Activated T-helper 1 cell treated with Interleukin-2 at 50 U/mL for 16 hours (primary cell): ENCODE results near the gene SNHG17.
"Not testable (repeated sequence)": the region's sequence is repeated elsewhere in the genome, so short reads cannot be mapped to it uniquely, and the experiment has no call there.

Experiments
- DNase-seq: peaks from one replicate; pipeline ENCODE4 v3.0.0-alpha.2; 2020; ENCODE audit warnings: low read depth

SNHG17 gene

DNA sequence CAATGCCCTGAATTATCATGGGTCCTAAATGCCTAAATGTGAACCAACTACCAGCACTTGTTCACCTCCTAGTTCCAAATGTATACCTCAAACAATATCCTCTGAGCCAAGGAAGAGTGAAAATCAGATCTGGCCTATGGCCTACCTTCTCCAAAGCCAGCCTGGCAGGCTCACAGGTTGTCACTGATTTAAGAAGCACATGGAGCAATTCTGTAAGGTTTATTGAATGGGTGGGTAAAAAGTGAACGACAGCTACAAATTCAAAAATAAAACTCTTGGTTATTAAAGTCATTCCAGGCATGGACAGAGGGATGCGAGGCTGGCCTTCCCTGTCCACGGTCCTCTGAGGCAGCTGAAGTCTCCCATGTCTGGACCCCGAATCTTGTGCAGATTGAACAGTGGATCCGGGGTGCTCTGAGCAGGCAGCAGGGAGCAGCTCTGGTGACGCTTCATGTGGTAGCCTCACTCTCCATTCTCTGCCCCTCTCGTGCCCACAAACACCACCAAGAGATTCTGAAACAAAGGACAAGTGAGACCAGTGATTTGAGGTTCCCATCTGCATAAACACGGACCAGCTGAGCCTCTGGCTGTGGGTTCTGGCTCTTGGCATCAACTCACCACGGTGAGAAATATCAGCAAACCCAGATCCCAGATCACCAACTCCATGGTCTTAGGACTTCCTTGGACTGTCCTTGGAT lies 14.6 kb downstream of the SNHG17 start:
- DNase-seq: no peak

DNA sequence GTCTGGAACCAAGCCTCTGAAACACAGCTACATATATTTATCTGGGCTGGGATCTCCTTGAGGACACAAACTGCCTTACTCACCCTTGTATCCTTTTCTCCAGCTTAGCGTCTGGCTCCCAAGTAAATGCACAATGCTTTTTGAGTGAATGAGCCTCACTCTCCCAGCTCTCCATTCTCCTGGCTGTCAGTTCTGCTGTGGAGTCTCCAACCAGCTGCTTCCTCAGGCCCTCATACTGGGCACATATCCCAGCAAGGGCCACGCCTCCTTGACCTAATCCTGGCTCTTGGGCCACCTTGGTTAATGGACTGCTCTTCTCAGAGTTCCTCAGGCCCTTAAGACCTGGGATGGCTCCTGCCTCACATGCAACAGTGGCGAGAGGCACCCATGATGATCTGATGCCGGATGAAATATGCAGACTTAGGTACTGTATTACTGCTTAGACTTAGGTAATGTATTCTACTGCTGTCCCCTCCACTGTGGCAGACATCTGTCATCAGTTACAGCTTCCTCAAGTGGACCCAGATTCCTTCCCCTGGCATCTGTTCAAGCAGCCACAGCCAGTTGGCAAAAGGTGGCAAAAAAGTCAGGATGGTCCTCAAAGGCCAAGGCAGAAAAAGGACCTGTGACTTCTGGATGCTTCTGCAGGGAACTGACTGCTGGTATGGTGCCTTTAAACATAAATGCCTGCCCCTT lies 16.5 kb downstream of the SNHG17 start:
- no peak for DNase-seq

DNA sequence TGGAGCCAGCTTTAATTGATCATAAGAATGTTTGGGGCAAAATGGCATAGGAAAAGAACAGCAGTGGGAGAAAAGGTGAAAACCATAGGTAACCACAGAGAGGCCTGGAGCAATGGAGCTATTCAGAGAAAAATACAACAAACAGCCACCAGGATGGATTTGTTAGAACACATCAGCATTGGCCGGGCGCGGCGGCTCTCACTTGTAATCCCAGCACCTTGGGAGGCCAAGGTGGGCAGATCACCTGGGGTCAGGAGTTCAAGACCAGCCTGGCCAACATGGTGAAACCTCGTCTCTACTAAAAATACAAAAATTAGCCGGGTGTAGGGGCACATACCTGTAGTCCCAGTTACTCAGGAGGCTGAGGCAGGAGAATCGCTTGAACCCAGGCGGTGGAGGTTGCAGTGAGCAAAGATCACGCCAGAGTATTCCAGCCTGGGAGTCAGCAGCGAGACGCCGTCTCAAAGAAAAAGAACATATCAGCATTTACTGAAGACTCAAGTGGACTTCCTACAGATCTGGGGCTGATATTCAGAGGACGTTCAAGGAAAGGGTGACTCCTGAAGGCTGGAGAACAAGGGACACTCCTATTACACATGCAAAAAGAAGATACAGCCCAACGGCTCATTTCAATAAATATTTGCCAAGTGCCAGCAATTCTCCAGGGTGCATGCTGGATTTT lies 20.2 kb downstream of the SNHG17 start:
- DNase-seq: no peak

DNA sequence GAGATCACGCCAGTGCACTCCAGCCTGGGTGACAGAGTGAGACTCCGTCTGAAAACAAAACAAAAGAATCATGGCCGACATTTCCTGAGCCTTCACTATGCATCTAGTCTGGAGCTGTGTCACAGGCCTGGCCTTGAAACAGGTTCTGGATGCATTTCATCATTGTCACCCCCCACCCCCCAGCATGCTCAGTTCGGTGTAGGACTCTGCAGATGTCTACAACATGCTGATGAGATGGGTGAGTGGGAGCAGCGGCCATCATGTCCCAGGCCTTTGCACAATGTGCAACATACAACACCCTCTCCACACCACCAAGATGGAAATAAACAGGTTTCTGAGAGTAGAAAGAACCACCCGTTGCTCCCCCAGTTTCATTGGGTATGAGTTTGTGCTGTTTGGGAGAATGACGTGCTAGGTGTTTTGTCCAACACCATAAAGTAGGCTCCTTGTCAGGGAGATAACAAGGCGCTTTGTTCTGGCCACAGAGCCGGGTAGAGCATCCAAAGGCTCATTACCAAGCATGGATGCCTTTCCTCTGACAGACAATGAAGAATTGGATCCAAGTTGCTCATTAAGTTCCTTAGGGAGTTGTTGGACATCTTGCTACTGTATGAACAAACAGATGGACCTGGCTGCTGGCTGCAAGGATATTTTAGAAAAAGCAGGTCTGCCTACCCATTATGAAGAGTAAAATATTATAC lies 22.1 kb downstream of the SNHG17 start:
- no peak for DNase-seq

DNA sequence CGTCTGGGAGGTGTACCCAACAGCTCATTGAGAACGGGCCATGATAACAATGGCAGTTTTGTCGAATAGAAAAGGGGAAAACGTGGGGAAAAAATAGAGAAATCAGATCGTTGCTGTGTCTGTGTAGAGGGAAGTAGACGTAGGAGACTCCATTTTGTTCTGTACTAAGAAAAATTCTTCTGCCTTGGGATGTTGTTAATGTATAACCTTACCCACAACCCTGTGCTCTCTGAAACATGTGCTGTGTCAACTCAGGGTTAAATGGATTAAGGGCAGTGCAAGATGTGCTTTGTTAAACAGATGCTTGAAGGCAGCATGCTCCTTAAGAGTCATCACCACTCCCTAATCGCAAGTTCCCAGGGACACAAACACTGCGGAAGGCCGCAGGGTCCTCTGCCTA lies 27.3 kb downstream of the SNHG17 start:
- not testable (repeated sequence) for DNase-seq

DNA sequence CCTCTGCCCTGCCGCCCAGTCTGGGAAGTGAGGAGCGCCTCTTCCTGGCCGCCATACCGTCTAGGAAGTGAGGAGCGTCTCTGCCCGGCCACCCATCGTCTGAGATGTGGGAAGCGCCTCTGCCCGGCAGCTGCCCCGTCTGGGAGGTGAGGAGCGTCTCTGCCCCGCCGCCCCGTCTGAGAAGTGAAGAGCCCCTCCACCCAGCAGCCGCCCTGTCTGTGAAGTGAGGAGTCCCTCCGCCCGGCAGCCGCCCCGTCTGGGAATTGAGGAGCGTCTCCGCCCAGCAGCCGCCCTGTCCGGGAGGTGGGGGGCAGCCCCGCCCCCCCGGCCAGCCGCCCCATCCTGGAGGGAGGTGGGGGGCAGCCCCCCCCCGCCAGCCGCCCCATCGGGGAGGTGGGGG lies 27.8 kb downstream of the SNHG17 start:
- DNase-seq: no peak

DNA sequence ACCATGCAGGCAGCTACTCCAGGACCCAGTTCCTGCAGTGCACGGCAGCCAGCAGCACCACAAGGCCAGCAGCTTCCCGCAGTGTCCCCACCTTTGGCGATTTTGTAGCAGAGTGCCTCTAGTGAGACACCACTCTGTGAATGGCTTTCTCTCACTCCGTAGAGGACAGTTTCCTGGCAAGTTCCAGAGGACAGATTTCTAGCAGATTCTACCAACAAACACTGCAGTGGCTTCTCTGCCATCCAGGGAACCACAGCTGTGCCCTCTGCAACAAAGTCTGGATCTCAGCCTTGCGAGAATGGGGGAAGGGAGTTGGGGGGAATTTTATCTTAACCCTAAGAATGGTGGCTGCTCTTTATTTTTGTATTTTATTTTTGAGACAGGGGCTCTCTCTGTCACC lies 28.7 kb downstream of the SNHG17 start:
- no peak for DNase-seq

DNA sequence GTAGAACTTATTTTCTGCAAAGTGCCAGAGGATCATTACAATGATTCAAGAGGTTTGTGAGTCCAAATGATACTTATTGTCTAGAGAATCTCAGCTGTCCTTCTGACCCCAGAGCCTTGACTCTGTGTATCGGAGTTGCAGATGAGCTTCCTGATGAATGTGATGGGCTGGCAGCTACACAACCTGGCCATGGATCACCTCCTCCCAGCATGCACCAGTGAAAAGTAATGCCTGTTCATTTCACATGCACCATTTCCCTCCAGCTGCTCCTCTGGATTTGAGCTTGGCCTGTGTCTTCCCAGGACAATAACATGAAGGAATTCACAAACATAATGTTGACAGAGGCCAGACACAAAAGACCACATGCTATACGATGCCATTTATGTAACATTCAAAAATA lies 30.0 kb downstream of the SNHG17 start:
- no peak for DNase-seq

DNA sequence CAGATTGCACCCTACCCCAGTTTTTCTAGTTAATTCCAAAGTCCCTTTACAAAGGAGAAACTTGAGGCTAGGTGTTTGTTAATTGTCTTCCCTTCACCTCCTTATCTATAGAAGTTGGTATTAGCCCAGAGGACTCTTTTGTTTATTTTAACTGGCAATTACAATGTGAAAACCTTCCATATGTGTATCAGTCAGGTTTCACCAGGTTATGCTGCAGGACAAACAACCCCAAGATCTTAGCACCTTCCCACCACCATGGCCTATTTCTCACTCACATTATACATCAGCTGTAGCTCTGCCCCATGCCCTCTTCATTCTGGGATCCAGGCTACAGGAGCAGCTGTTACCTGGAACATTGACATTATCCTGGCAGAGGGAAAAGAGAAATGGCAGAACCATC lies 31.1 kb downstream of the SNHG17 start:
- DNase-seq: no peak

DNA sequence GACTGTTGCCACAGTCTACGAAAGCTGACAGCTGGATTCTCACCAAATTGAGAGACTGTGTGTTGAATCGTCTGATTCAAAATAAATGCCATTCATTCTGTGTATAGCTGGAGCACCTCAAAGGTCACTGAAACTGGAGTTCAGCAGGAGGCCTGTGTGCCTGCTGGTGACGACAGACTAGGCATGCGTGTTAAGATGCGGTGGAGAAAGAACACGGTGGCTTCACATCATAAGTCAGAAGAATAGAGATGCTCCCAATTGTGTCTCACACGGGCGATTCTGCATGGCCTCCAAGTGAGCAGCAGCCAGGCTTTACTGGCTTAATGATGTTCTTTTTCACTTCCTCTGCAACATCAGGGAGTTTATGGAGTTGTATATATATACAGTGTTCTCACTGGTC lies 32.3 kb downstream of the SNHG17 start:
- DNase-seq: no peak

DNA sequence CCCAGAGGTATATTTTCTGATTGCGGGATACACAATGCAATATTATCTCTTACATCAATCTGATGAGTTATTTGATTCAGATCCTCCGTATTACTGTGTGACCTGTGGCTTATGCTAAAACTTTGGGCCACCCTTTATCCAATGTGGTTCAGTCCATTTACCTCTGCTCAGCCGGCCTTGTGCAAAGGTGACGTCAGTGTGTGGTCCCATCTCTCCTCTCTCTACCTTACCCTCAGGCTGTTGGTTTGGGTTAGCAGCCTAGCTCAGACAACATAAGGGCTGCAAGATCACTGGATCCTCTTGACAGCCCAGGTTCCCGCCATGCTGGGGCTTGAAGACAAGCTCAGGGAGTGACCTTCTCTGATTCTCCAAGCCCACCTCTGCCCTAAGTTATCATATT lies 33.0 kb downstream of the SNHG17 start:
- DNase-seq: no peak

DNA sequence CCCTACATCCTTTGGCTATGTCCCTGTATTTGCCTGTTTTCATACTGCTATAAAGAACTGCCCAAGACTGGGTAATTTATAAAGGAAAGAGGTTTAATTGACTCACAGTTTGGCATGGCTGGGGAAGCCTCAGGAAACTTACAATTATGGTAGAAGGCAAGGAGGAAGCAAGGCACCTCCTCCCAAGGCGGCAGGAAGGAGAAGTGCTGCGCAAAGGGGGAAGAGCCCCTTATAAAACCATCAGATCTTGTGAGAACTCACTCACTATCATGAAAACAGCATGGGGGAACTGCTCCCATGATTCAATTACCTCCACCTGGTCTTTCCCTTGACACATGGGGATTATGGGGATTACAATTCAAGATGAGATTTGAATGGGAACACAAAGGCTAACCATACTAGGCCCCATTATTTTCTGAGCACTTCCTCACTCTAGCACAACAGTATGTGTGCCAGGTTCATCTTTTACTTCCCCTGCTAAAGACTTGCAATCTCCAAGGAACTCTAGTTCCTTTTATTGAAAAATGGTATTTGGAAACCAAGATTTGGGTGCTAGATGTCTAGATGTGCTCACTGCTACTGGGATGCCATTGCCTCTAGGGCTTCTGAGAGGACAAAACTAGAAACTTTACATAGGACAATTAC lies 39.3 kb downstream of the SNHG17 start:
- DNase-seq: not testable (repeated sequence)

DNA sequence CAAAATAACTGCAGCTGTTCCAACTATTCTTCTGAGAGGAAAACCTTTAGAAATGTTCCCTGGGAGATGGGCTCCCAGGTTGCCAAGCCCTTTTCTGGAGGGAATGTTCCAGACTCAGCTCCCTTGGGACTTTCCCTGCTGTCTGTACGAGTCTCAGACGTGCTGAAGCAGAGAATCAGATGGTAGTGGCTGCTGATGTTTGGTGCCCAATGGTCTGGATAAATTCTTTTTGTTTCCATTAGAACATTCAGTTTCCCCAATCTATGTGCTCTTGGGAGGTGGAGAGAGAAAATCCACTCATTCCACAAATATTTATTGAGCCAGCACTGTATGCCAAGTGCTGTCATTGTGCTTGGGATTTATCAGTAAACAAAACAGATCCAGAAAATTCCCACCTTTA lies 40.0 kb downstream of the SNHG17 start:
- DNase-seq: no peak

DNA sequence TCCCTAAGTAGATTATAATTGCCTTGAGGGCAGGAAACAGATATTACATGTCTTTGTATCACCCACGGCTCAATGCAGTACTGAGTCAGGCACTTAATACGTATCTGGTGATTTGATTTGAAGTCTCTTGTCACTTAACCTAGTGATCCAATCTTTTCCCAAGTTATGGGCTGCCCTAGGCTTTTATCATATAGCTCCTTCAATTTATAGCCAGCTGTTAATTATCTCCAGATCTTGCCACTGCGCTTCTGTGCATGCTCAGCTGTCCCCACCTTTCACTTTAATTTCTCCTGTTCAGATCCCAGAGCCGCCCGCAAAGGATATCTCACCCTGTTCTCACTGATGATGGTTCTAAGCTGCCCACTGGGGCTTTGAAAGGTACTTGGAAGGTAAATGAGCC lies 41.9 kb downstream of the SNHG17 start:
- DNase-seq: no peak

DNA sequence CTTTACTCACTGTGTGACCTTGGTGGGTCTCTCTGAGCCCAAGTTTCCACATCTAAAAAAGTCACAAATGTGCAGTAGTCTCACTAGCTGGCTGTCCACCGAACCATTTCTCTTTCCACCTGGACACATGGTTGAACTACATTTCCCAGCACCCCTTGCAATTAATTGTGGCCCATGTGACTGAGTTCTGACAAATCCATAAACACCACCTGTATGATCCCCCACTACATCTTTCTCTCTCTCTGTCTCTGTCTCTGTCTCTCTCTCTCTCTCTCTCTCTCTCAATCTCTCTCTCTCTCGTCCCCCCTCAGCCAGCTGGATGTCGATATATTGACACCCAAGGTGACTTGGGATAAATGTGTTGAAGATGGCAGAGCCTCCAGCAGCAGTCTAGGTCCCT lies 42.8 kb downstream of the SNHG17 start:
- no peak for DNase-seq

DNA sequence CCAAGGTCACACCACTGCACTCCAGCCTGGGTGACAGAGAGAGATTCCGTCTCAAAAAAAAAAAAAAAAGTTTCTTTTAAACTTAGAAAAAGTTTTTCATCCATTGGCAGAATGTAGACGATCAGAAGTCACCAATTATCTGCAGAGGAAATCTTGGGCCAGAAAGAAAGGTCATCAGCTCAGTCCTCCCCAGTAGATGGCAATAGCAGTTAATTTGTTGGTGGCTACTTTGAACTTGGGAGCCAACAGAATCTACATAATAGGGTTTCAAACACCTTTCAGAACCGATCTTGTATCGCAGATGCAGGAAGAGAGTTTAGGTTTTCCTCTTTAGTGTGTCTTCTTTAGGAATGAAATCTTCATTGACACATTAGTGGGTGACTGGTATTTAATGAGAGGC lies 47.2 kb downstream of the SNHG17 start:
- DNase-seq: no peak

DNA sequence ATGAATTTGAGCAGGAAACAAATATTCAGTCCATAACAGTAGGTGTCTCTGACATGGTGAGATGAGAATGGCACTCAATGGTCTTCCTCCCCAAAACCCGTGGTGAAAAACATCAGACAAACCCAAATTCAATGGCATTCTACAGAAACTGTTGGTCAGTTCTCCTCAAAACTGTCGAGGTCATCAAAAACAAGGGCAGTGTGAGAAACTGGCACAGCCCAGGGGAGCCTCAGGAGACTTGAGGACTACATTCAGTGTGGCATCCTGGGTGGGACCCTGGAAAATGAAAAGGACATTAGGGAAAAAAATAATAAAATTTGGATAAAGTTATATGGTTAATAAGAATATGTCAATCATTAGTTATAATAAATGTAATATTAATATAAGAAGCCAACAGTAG lies 48.3 kb downstream of the SNHG17 start:
- no peak for DNase-seq

DNA sequence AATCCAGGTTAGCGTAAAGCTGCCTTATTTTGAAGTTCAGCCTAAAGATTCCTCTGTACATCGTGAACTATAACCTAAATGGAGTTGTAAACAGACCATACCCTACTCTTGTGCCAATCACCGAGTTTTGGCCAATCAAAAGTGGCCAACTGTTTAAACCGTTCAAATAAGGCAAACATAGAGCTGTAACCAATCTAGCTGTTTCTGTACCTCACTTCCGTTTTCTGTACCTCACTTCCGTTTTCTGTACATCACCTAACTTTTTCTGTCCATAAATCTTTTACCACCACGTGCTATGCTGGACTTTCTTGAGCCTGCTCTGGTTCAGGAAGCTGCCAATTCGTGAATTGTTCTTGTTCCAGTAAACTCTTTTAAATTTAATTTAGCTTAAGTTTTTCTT lies 49.1 kb downstream of the SNHG17 start:
- no peak for DNase-seq

DNA sequence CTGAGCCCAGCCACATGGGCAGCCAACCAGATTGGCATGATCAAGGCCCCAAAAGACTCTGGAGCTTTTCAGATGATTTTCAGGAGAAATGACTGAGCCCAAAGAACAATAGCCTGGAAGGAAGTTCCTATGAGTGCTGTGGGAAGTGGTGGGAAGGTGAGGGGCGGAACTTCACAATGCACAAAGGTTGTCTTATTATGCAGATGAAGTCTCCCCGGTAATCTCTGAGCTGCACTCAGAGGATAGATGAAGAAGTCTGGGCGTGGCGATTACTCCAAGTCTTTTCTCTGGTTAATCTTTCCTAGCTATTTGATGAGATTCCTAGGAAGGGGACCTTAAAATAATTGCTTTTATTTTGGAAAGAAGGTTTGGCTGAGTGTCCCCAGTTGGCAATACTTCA lies 52.0 kb downstream of the SNHG17 start:
- no peak for DNase-seq

DNA sequence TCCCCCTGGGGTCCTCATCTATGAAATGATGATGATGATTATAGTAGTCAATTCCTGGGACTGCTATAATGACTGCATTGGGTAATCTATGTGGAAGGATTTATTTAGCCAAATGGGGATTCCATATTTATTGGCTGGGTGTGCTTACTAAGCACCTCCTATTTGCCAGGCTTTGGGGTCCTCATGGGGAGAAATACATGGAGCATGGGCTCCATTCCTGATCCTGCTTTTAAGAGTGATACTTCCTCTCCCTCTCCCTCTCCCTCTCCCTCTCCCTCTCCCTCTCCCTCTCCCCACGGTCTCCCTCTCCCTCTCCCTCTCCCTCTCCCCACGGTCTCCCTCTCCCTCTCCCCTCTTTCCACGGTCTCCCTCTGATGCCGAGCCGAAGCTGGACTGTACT lies 57.3 kb downstream of the SNHG17 start:
- DNase-seq: not testable (repeated sequence)

DNA sequence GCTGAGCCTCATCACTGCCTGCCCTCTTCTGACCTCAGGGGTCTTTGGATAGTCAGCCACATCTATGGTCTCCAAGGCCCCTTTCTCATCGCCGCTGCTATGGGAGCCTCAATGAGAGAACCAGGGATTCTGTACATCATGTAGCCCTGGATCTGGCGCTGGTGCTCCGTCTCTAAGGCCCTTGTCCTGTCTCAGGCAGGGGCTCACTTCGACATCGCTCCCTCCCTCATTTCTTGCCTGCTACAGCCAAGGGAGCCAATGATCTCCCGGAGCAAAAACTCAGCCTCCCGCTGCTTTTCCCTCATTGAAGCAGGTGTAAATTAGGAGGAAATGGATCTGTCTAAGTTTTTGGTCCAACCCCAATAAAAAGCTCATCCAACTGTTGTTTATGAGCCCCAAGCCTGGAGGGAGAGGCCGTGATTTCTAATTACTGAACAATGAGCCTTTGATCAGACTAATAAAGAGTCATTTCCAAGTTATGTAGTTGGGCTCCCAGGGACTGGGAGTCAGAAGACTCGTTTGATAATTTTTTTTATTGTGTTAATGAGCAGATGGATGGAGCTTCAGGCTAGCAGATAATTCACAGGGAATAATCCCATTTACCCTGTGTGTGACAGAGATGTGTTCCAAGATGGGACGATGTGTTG lies 58.0 kb downstream of the SNHG17 start:
- no peak for DNase-seq

DNA sequence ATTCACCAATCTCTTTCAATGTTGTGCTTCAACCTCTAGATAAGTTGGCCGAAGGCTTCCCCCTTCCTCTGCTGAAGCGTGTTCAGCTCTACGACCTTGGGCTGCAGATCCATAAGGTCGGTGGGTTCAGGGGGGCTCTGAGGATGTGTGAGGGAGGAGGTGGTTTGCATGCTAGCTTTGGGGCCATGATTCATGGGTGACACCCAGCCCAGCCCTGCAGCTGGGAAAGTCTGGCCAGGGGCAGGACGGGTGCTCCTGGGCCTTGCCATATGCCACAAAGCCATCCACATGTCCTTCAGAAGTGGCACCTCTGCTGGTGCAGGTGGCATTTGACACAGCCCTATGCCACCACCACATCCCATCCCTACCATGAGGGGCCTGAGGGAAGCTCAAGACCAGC lies 61.2 kb downstream of the SNHG17 start:
- DNase-seq: no peak
